ENCODE results near the gene NLRP9. TPM values are rescaled to one million over a fixed set of nuclear protein-coding genes. Genes with fewer than 3 reads are reported as not detected.
"Not testable (repeated sequence)": the region's sequence is repeated elsewhere in the genome, so short reads cannot be mapped to it uniquely, and the experiment has no call there.

Gene NLRP9
- total RNA-seq, 1 experiment from 2014 or later, result not detected

GRCh38 chr19:55717879-55718711, 20.1 kb downstream of the NLRP9 start:
- H3K27me3 ChIP-seq (ENCODE audit: control insufficient read depth, insufficient read depth, low read length); DNase-seq; H3K4me3 ChIP-seq (ENCODE audit: insufficient read depth, low read depth, low read length); H3K36me3 ChIP-seq (replicated peaks; ENCODE audit: control insufficient read depth, insufficient read depth, low read length): not testable (repeated sequence)

DNA sequence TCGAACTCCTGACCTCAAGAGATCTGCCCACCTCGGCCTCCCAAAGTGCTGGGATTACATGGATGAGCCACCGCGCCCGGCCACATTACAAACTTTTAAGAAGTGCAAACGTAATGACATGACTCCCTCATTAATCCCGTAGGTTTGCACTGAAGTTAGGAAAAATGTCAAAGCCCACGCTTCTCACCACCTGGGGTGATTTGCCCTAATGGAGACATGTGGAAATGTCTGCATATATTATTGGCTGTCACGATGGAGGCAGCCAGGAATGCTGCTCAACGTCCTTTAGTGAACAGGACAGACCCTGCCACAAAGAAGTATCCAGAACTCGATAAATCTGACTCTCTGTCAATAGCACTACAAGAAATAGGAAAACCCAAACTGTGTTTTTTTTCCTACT, 21.0 kb downstream of the NLRP9 start:
- no peak for DNase-seq
- Histone ChIP-seq H3K27me3 (ENCODE audit: control insufficient read depth, insufficient read depth, low read length) (no peaks in the 10 kb centered on the region), H3K36me3 (replicated peaks; ENCODE audit: control insufficient read depth, insufficient read depth, low read length) (no peaks in the 10 kb centered on the region), H3K4me3 (ENCODE audit: insufficient read depth, low read depth, low read length) (no peak overlapping the region)

DNA sequence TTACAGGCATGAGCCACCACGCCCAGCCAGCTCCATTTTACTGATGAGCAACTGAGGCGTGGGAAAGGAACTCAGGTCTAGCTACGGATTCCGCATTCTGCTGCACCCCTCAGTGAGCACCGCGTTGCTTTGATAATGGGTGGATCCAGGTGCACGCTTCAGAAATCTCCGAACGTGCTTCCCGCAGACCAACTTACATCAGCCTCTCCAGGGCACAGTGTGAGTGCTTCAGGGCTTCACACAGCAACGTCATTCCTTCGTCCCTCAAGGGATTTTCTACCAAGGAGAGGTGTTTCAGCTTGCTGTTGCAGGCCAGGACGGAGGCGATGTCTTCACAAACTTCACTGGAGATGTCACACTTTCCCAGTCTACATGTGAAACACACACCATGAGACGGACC, 21.7 kb downstream of the NLRP9 start:
- no peaks in the 10 kb centered on the region for H3K27me3 ChIP-seq (ENCODE audit: control insufficient read depth, insufficient read depth, low read length)
- DNase-seq, result no peak
- no peak overlapping the region for H3K4me3 ChIP-seq (ENCODE audit: insufficient read depth, low read depth, low read length)
- H3K36me3 ChIP-seq (replicated peaks; ENCODE audit: control insufficient read depth, insufficient read depth, low read length), result no peaks in the 10 kb centered on the region

DNA sequence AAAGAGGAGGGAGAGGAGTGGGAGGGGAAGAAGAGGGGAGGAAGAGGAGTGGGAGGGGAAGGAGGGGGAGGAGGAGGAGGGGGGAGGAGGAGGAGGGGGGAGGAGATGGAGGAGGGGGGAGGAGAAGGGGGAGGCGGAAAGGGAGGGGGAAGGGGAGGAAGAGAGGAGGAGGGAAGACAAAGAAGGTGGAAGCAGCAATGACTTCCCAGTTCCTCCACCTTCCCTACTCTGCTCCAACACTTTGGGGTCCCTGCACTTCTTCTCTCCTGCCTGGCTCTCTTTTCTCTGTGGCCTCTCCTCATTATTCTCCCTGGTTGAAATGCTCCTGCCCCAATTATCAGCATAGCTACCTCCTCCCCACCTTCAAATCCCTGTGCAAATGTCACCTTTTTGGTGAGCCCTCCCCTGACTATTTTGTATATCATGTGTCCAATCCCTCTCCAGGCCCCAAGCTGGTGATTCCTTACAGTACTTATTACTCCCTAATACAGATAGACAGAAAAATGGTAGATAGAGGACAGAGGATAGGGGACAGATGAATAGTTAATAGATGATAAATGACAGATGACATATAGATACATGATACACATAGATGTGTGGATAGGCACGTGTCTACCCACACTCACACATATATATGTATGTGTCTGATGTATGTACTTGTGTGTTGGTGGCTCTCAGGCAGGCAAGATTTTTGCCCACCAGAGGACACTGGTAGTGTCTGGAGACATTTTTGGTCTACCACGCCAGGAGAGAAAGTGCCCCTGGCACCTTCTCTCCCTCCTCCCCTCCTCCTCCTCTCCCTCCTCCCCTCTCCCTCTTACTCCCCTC, 25.2 kb downstream of the NLRP9 start:
- H3K36me3 ChIP-seq (replicated peaks; ENCODE audit: control insufficient read depth, insufficient read depth, low read length), result no peaks in the 10 kb centered on the region
- no peak overlapping the region for H3K4me3 ChIP-seq (ENCODE audit: insufficient read depth, low read depth, low read length)
- H3K27me3 ChIP-seq (ENCODE audit: control insufficient read depth, insufficient read depth, low read length), result no peaks in the 10 kb centered on the region
- DNase-seq, result no peak

DNA sequence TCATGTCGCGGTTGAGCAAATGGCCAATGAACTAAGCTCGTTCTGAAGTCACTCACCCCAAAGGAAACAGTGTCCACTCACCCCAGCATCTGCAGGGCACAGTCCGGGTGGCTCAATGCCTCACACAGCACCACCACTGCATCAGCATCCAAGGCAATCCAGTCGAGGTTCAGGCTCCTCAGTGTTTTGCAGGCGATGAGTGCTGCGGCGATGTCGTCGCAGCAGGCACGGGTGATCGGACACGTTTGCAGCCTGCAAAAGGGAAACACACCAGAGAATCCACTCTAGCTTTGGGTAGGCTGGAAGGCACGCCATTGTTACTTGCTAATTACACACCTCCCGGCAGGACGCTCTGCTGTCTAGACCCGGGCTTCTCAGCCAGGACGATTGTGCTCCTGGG, 26.5 kb downstream of the NLRP9 start:
- H3K36me3 ChIP-seq (replicated peaks; ENCODE audit: control insufficient read depth, insufficient read depth, low read length), result no peaks in the 10 kb centered on the region
- H3K27me3 ChIP-seq (ENCODE audit: control insufficient read depth, insufficient read depth, low read length), result no peaks in the 10 kb centered on the region
- H3K4me3 ChIP-seq (ENCODE audit: insufficient read depth, low read depth, low read length), result no peak overlapping the region
- DNase-seq, result no peak

DNA sequence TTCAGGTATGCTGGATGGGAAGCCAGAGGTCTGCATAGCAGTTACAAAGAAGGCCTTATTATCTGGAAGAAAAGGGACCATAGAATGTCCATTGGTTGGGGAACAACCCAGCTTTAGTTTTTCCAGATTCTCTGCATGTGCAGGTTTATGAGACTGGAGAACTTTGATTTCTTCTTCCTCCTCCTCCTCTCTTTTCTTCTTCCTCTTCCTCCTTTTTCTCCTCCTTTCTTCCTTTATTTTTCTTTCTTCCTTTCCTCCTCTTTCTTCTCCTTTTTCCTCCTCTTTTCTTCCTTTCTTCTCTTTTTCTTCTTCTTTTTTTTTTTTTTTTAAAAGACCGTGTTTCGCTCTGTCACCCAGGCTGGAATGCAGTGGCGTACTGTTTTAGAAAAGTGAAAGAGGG, 32.2 kb downstream of the NLRP9 start:
- H3K36me3 ChIP-seq (replicated peaks; ENCODE audit: control insufficient read depth, insufficient read depth, low read length), result peaks cover 1% of the 10 kb centered on the region; the same call in 1 of the 2 replicates
- no peaks in the 10 kb centered on the region for H3K27me3 ChIP-seq (ENCODE audit: control insufficient read depth, insufficient read depth, low read length)
- no peak for DNase-seq
- H3K4me3 ChIP-seq (ENCODE audit: insufficient read depth, low read depth, low read length), result no peak overlapping the region

DNA sequence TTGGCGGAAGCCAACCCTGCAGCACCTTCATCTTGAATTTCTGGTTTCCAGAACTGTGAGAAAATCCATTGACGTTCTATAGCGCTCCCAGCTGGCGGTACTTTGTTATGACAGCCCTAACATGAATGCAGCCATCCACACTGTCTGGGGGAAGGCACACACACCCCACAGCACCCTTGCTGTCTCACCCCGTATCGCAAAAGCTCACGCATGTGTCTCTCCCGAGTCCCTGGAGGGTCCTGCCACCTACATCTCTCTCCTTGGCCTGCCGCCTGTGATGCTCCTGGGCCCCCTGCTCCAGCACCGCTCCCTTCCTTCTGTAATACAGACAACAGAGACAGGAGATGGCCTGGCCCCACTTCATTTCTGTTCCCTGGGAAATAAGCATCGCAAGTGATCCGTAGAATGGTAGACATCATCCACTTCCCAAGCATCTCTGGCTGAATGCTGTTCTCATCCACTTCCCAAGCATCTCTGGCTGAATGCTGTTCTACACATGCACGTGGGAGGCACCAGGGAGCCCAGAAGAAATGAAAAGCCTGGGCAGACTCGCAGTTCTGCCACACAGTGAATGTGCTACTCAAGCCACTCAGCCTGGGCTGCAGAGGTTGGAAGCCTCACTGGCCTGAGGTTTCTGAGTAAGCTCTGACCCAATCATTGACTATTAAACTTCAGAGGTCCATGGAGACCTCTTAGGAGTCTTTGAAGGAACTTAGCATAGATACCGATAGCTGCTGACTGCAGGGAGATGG, 33.5 kb downstream of the NLRP9 start:
- no peaks in the 10 kb centered on the region for H3K27me3 ChIP-seq (ENCODE audit: control insufficient read depth, insufficient read depth, low read length)
- H3K4me3 ChIP-seq (ENCODE audit: insufficient read depth, low read depth, low read length), result no peak overlapping the region
- DNase-seq, result no peak
- peaks cover 1% of the 10 kb centered on the region; the same call in 1 of the 2 replicates for H3K36me3 ChIP-seq (replicated peaks; ENCODE audit: control insufficient read depth, insufficient read depth, low read length)

GRCh38 chr19:55703790-55704215, 34.4 kb downstream of the NLRP9 start:
- H3K36me3 ChIP-seq (replicated peaks; ENCODE audit: control insufficient read depth, insufficient read depth, low read length), result peaks cover 1% of the 10 kb centered on the region; the same call in 1 of the 2 replicates
- no peak overlapping the region for H3K4me3 ChIP-seq (ENCODE audit: insufficient read depth, low read depth, low read length)
- DNase-seq, result peak; percentile 93
- H3K27me3 ChIP-seq (ENCODE audit: control insufficient read depth, insufficient read depth, low read length), result no peaks in the 10 kb centered on the region

GRCh38 chr19:55702131-55702627, 36.0 kb downstream of the NLRP9 start:
- Histone ChIP-seq H3K27me3 (ENCODE audit: control insufficient read depth, insufficient read depth, low read length) (no peaks in the 10 kb centered on the region), H3K4me3 (ENCODE audit: insufficient read depth, low read depth, low read length) (no peak overlapping the region), H3K36me3 (replicated peaks; ENCODE audit: control insufficient read depth, insufficient read depth, low read length) (peaks cover 1% of the 10 kb centered on the region; the same call in 1 of the 2 replicates)
- peak; percentile 26 for DNase-seq

DNA sequence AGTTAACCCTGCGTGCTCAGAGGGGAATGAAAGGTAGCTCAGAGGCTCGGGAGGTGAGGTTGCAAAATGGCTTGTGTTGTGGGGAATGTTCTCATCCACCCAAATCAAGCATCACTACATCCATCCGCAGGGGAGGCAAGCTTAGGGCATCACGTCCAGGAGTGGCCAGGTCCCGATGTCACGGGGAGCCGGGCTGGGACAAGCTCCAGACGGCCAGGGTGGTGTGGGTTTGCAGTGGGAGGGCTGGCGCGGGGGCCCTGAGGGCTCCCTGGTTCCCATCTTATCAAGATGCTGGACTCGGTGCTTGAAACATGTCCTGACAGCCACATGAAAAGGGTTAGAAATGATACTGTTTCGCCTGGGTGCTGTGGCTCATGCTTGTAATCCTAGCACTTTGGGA, 37.4 kb downstream of the NLRP9 start:
- Histone ChIP-seq H3K4me3 (ENCODE audit: insufficient read depth, low read depth, low read length) (no peak overlapping the region), H3K27me3 (ENCODE audit: control insufficient read depth, insufficient read depth, low read length) (no peaks in the 10 kb centered on the region), H3K36me3 (replicated peaks; ENCODE audit: control insufficient read depth, insufficient read depth, low read length) (peaks cover 4% of the 10 kb centered on the region)
- peak; percentile 28 for DNase-seq

- H3K27me3 ChIP-seq (ENCODE audit: control insufficient read depth, insufficient read depth, low read length), result no peaks in the 10 kb centered on the region
- H3K4me3 ChIP-seq (ENCODE audit: insufficient read depth, low read depth, low read length), result no peak overlapping the region
- peaks cover 8% of the 10 kb centered on the region for H3K36me3 ChIP-seq (replicated peaks; ENCODE audit: control insufficient read depth, insufficient read depth, low read length)
- DNase-seq, result no peak
These were observed 39.0 kb downstream of the NLRP9 start for GRCh38 chr19:55699221-55699620.

- H3K4me3 ChIP-seq (ENCODE audit: insufficient read depth, low read depth, low read length), result no peak overlapping the region
- no peaks in the 10 kb centered on the region for H3K27me3 ChIP-seq (ENCODE audit: control insufficient read depth, insufficient read depth, low read length)
- peaks cover 8% of the 10 kb centered on the region for H3K36me3 ChIP-seq (replicated peaks; ENCODE audit: control insufficient read depth, insufficient read depth, low read length)
- peak; percentile 41 for DNase-seq
These were observed 39.9 kb downstream of the NLRP9 start for GRCh38 chr19:55698256-55698655.

GRCh38 chr19:55697698-55698097, 40.5 kb downstream of the NLRP9 start:
- Histone ChIP-seq H3K27me3 (ENCODE audit: control insufficient read depth, insufficient read depth, low read length) (no peaks in the 10 kb centered on the region), H3K36me3 (replicated peaks; ENCODE audit: control insufficient read depth, insufficient read depth, low read length) (peaks cover 10% of the 10 kb centered on the region), H3K4me3 (ENCODE audit: insufficient read depth, low read depth, low read length) (no peak overlapping the region)
- peak; percentile 40 for DNase-seq

GRCh38 chr19:55697069-55697440, 41.1 kb downstream of the NLRP9 start:
- DNase-seq, result peak; percentile 49
- H3K36me3 ChIP-seq (replicated peaks; ENCODE audit: control insufficient read depth, insufficient read depth, low read length), result peaks cover 10% of the 10 kb centered on the region
- no peak overlapping the region for H3K4me3 ChIP-seq (ENCODE audit: insufficient read depth, low read depth, low read length)
- no peaks in the 10 kb centered on the region for H3K27me3 ChIP-seq (ENCODE audit: control insufficient read depth, insufficient read depth, low read length)
